Endodermal cell (in vitro differentiated cells): ENCODE measurements around the gene RBM47. TPM values are rescaled to one million over a fixed set of nuclear protein-coding genes. Genes with fewer than 3 reads are reported as not detected.
A peak's percentile ranks its signal among the peaks of the same experiment; 100 is the strongest.
"Not testable (repeated sequence)": the region's sequence is repeated elsewhere in the genome, so short reads cannot be mapped to it uniquely, and the experiment has no call there.

Source experiments
- DNase-seq: peaks from one replicate; pipeline ENCODE4 v3.0.0-alpha.2; 2017
- H3K27ac ChIP-seq: 2 replicates; pipeline ENCODE4 v1.5.1; 2013; ENCODE audit warnings: mild to moderate bottlenecking, low read depth, low read length, moderate library complexity
- H3K27me3 ChIP-seq: 2 replicates; pipeline ENCODE4 v1.6.1; 2013; ENCODE audit warnings: mild to moderate bottlenecking, low read length, moderate library complexity; ENCODE audit not compliant: insufficient read depth, control insufficient read depth, poor library complexity, severe bottlenecking
- H3K36me3 ChIP-seq: 2 replicates; pipeline ENCODE4 v1.7.0; 2013; ENCODE audit warnings: mild to moderate bottlenecking, low read length, moderate library complexity; ENCODE audit not compliant: control insufficient read depth, insufficient read depth
- H3K4me1 ChIP-seq: one replicate; pipeline ENCODE4 v1.7.0; 2013; ENCODE audit warnings: low read length; ENCODE audit not compliant: control insufficient read depth, insufficient read depth
- H3K4me3 ChIP-seq: 2 replicates; pipeline ENCODE4 v1.5.1; 2013; ENCODE audit warnings: mild to moderate bottlenecking, low read length, moderate library complexity
- H3K9ac ChIP-seq: 2 replicates; pipeline ENCODE4 v1.6.1; 2013; ENCODE audit warnings: mild to moderate bottlenecking, low read length, moderate library complexity; ENCODE audit not compliant: poor library complexity, severe bottlenecking; ENCODE audit errors: extremely low read depth
- H3K9me3 ChIP-seq: 2 replicates; pipeline ENCODE4 v1.6.1; 2013; ENCODE audit warnings: mild to moderate bottlenecking, low read length, moderate library complexity; ENCODE audit not compliant: control insufficient read depth
- H3K27ac Mint-ChIP-seq: 2 replicates; pipeline ENCODE4 v1.8.0; 2020; ENCODE audit warnings: mixed read lengths
- H3K27me3 Mint-ChIP-seq: 2 replicates; pipeline ENCODE4 v1.8.0; 2021; ENCODE audit warnings: mild to moderate bottlenecking, mixed read lengths; ENCODE audit not compliant: insufficient read depth
- H3K36me3 Mint-ChIP-seq: 2 replicates; pipeline ENCODE4 v1.8.0; 2020; ENCODE audit warnings: low read depth, mixed read lengths
- H3K4me1 Mint-ChIP-seq: 2 replicates; pipeline ENCODE4 v1.8.0; 2020; ENCODE audit warnings: mixed read lengths
- H3K4me3 Mint-ChIP-seq: 2 replicates; pipeline ENCODE4 v1.8.0; 2020; ENCODE audit warnings: mild to moderate bottlenecking, moderate library complexity, mixed read lengths
- H3K9me3 Mint-ChIP-seq: 2 replicates; pipeline ENCODE4 v1.8.0; 2020; ENCODE audit warnings: mild to moderate bottlenecking, mixed read lengths
- CTCF ChIP-seq: fragments of 200-600 bp; sonication (generic); conservative IDR thresholded peaks from 2 replicates; pipeline ENCODE4 v1.5.0; 2021; ENCODE audit warnings: antibody characterized with exemption, mild to moderate bottlenecking
- WGBS, 2 experiments: methylation state at CpG; one replicate each; pipeline versions ENCODE4 v1.1.5 to v1.1.7; 2013; ENCODE audit warnings: missing lambda C conversion rate in 2 of 2, mixed read lengths in 1 of 2; ENCODE audit not compliant: insufficient coverage in 1 of 2, insufficient read length in 1 of 2; 5-methylcytosine and 5-hydroxymethylcytosine counted together
- total RNA-seq, 2 donors: library from RNA; stranded (reverse); fragmentation: NEBNext Ultra II Directional in 1 of 2; extraction: Animal tissue kit (Norgen Biotek cat#: 25700) in 1 of 2; gene quantifications; 2 replicates in 1 of 2; 3 replicates in 1 of 2; pipeline ENCODE4 v1.2.1, GENCODE V29; 2021

Gene RBM47
- total RNA-seq, 2 donors from 2014 or later = 71.7 to 90.6 TPM

- no peak for TF ChIP-seq CTCF
- Mint-ChIP-seq H3K27ac (peak overlapping the region; percentile 58), H3K27me3 (no peaks in the 10 kb centered on the region), H3K4me1 (peaks cover 27% of the 10 kb centered on the region), H3K36me3 (peaks cover 42% of the 10 kb centered on the region), H3K9me3 (peaks cover 2% of the 10 kb centered on the region), H3K4me3 (no peak overlapping the region)
- Histone ChIP-seq H3K36me3 (peaks cover 11% of the 10 kb centered on the region), H3K4me3 (no peak overlapping the region), H3K27ac (no peak overlapping the region), H3K27me3 (no peaks in the 10 kb centered on the region), H3K4me1 (no peaks in the 10 kb centered on the region), H3K9ac (no peak overlapping the region), H3K9me3 (peaks cover 11% of the 10 kb centered on the region)
- no peak for DNase-seq
- WGBS, 2 experiments = 93 to 100% methylated on average over 2 of the region's 2 CpGs
These were observed 81.9 kb downstream of the RBM47 start for GRCh38 chr4:40547789-40548132.

- H3K4me1 Mint-ChIP-seq = peaks cover 22% of the 10 kb centered on the region
- no peak overlapping the region for H3K27ac ChIP-seq
- H3K9me3 Mint-ChIP-seq = peaks cover 2% of the 10 kb centered on the region
- no peak overlapping the region for H3K4me3 Mint-ChIP-seq
- H3K27me3 Mint-ChIP-seq = no peaks in the 10 kb centered on the region
- DNase-seq = no peak
- H3K27ac Mint-ChIP-seq = no peak overlapping the region
- no peak overlapping the region for H3K4me3 ChIP-seq
- H3K4me1 ChIP-seq = no peaks in the 10 kb centered on the region
- peaks cover 11% of the 10 kb centered on the region for H3K9me3 ChIP-seq
- peaks cover 11% of the 10 kb centered on the region for H3K36me3 ChIP-seq
- no peak for TF ChIP-seq CTCF
- H3K27me3 ChIP-seq = no peaks in the 10 kb centered on the region
- H3K36me3 Mint-ChIP-seq = peaks cover 42% of the 10 kb centered on the region
- WGBS, 2 experiments = 93 to 96% methylated on average over 3 to 4 of the region's 4 CpGs
- no peak overlapping the region for H3K9ac ChIP-seq
These were observed 82.5 kb downstream of the RBM47 start for GRCh38 chr4:40546969-40547788.

- no peak overlapping the region for H3K9ac ChIP-seq
- H3K27me3 Mint-ChIP-seq = no peaks in the 10 kb centered on the region
- 97% methylated on average over 4 of the region's 4 CpGs for WGBS, 2 experiments
- peaks cover 11% of the 10 kb centered on the region for H3K9me3 ChIP-seq
- H3K36me3 Mint-ChIP-seq = peaks cover 49% of the 10 kb centered on the region
- no peak overlapping the region for H3K27ac ChIP-seq
- TF ChIP-seq CTCF = no peak
- H3K4me3 ChIP-seq = no peak overlapping the region
- peaks cover 22% of the 10 kb centered on the region for H3K4me1 Mint-ChIP-seq
- H3K27me3 ChIP-seq = no peaks in the 10 kb centered on the region
- H3K4me3 Mint-ChIP-seq = no peak overlapping the region
- DNase-seq = no peak
- peaks cover 2% of the 10 kb centered on the region for H3K9me3 Mint-ChIP-seq
- H3K27ac Mint-ChIP-seq = no peak overlapping the region
- H3K36me3 ChIP-seq = peaks cover 13% of the 10 kb centered on the region
- H3K4me1 ChIP-seq = no peaks in the 10 kb centered on the region
These were observed 83.2 kb downstream of the RBM47 start for GRCh38 chr4:40546506-40546905.

- H3K9me3 ChIP-seq = peaks cover 11% of the 10 kb centered on the region
- not testable (repeated sequence) for H3K27me3 Mint-ChIP-seq, H3K27ac Mint-ChIP-seq, H3K9ac ChIP-seq, H3K4me3 Mint-ChIP-seq, H3K9me3 Mint-ChIP-seq, H3K4me3 ChIP-seq, H3K27me3 ChIP-seq, H3K4me1 ChIP-seq, H3K27ac ChIP-seq, DNase-seq
- 92 to 96% methylated on average over 2 to 4 of the region's 6 CpGs for WGBS, 2 experiments
- H3K36me3 ChIP-seq = peaks cover 16% of the 10 kb centered on the region
- peaks cover 15% of the 10 kb centered on the region for H3K4me1 Mint-ChIP-seq
- H3K36me3 Mint-ChIP-seq = peaks cover 54% of the 10 kb centered on the region
These were observed 84.2 kb downstream of the RBM47 start for GRCh38 chr4:40545487-40545886.
